NB4 (cell line): ENCODE data around the gene DGKG.
A peak's percentile ranks its signal among the peaks of the same experiment; 100 is the strongest.

Experiments
- DNase-seq: peaks from one replicate; pipeline ENCODE4 v3.0.0; 2010; ENCODE audit warnings: low read depth
- H3K4me3 ChIP-seq: one replicate; pipeline ENCODE4 v1.5.1; 2011; ENCODE audit warnings: mild to moderate bottlenecking, low read depth, low read length, moderate library complexity
- CTCF ChIP-seq: IDR thresholded peaks from one replicate; pipeline ENCODE4 v1.5.1; 2012; ENCODE audit warnings: low read depth, low read length
- MAX ChIP-seq: IDR thresholded peaks from 2 replicates; pipeline ENCODE4 v1.6.1; 2011; ENCODE audit warnings: low read depth, low read length
- MYC ChIP-seq: IDR thresholded peaks from 2 replicates; pipeline ENCODE4 v1.6.1; 2011; ENCODE audit warnings: low read depth, low read length
- POLR2A ChIP-seq: IDR thresholded peaks from 2 replicates; pipeline ENCODE4 v1.6.1; 2011; ENCODE audit warnings: mild to moderate bottlenecking; ENCODE audit not compliant: insufficient read length; ENCODE audit errors: extremely low read depth

The DGKG gene

GRCh38 chr3:186361762-186362536, at the start of gene DGKG:
DGKG (minus strand) TSS chr3:186362234; CDS start chr3:186320459, 41,775 bp downstream.
- DNase-seq = peak; percentile 88
- TF ChIP-seq MYC (no peak), MAX (no peak), POLR2A (peak; percentile 16), CTCF (no peak)

GRCh38 chr3:186411089-186411488, 49.1 kb upstream of the DGKG start:
- TF ChIP-seq MAX (no peak), POLR2A (no peak), CTCF (no peak), MYC (no peak)
- no peak for DNase-seq
- no peak overlapping the region for H3K4me3 ChIP-seq

More at GRCh38 chr3:186361762-186362536, at the start of gene DGKG:
- H3K4me3 ChIP-seq = peak within 1 kb of the TSS; percentile 71

- TF ChIP-seq MAX (no peak), CTCF (no peak), MYC (no peak), POLR2A (no peak)
- no peak overlapping the region for H3K4me3 ChIP-seq
- no peak for DNase-seq
Observed at GRCh38 chr3:186406669-186407635, 44.9 kb upstream of the DGKG start.

GRCh38 chr3:186401556-186401955, 39.5 kb upstream of the DGKG start:
- H3K4me3 ChIP-seq = no peak overlapping the region
- TF ChIP-seq POLR2A (no peak), MYC (no peak), CTCF (no peak), MAX (no peak)
- DNase-seq = peak; percentile 24

- no peak for DNase-seq
- TF ChIP-seq POLR2A (no peak), CTCF (no peak), MAX (no peak), MYC (no peak)
- H3K4me3 ChIP-seq = no peak overlapping the region
Observed at GRCh38 chr3:186400662-186401061, 38.6 kb upstream of the DGKG start.
